Spleen (tissue), 7 donors: ENCODE data around the gene TEX10.
A peak's percentile ranks its signal among the peaks of the same experiment; 100 is the strongest.

Experiments
- CTCF ChIP-seq, 11 experiments: fragments of 200-600 bp in 7 of 11; fragments of 450-650 bp in 4 of 11; sonication (generic) in 4 of 11; IDR thresholded peaks in 8 of 11; conservative IDR thresholded peaks in 3 of 11; 1 replicate in 7 of 11; 2 replicates in 4 of 11; pipeline versions ENCODE4 v1.4.0 to v1.8.0; 2016 to 2021; ENCODE audit warnings: antibody characterized with exemption in 11 of 11, inconsistent platforms in 4 of 11, mild to moderate bottlenecking in 1 of 11
- POLR2A ChIP-seq, 3 donors: fragments of 450-650 bp; IDR thresholded peaks; one replicate each; pipeline ENCODE4 v1.5.1; 2017; ENCODE audit warnings: antibody characterized with exemption in 3 of 3, mild to moderate bottlenecking in 1 of 3
- POLR2AphosphoS5 ChIP-seq, 3 donors: sonication (generic); formaldehyde crosslinking; IDR thresholded peaks; one replicate each; pipeline ENCODE4 v1.5.1; 2017; ENCODE audit warnings: antibody characterized with exemption in 3 of 3
- donor health status: DM: no; HTN: no; CAD: no; lungs with moderate emphysema.
- donor health status: DM: no; HTN: no; CAD: no.
- donor health status: DM: no; HTN: no; CAD: no.

GRCh38 chr9:100324594-100325200 is 28.0 kb downstream of the TEX10 start:
- TF ChIP-seq CTCF (IDR thresholded peaks at IDR 0.05 in 8 of 11, conservative IDR thresholded peaks at IDR 0.05 in 3 of 11) (peak in 7 of 11 experiments; percentile 3 to 48 (median 34)), POLR2AphosphoS5 (IDR thresholded peaks at IDR 0.05) (no peak), POLR2A (IDR thresholded peaks at IDR 0.05) (no peak)
